Neural cell (in vitro differentiated cells): ENCODE results near the gene MSI2.

Source experiments
- TAF1 ChIP-seq: IDR thresholded peaks from 2 replicates; pipeline ENCODE4 v1.6.1; 2012; ENCODE audit warnings: low read depth
- TF ChIP-seq, protein P1 (sequence below): fragments of 450-650 bp; IDR thresholded peaks from 2 replicates; pipeline ENCODE4 v1.5.1; 2014; ENCODE audit warnings: antibody characterized with exemption, mild to moderate bottlenecking, moderate library complexity; ENCODE audit not compliant: poor library complexity, severe bottlenecking

DNA sequence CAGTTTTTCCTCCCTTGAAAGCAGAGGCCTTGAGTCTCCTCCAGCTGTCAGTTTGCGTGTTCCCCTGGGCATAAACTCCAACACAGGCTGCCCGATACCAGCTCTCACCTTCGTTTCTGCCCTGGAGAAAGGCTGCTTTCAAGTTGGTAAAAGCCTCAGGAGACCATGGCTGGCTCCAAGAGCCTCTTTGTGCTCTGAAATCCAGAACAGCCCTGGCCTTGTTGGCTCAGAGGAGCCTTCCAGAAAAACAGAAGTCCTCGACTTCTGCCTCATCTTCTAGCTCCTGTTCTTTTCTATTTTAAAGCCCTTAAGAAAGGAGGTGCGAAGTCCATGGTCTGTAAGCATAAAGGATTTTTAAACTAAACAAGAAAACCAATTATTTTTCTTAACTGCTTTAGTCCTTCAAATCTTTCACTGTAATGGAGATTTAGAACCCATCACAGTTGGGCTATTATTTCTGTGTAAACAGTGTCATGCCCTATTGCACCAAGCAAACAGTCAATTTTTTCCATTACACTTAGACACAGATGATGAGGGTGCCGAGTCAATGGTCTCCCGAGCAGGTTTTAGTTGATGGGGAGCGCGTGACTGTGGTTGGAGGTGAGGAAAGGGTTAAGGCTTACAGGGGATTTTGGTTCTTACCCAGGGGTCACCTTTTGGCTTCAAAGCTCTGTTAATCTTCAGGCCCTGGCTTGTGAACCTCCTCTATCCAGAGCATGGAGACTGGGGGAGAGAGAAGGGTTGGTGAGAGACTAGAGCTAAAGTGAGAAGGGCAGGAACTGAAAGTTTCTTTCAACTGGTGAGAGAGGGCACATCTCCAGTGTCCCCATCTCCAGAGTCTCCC is 212.8 kb downstream of the MSI2 start:
- TF ChIP-seq, protein P1, sequence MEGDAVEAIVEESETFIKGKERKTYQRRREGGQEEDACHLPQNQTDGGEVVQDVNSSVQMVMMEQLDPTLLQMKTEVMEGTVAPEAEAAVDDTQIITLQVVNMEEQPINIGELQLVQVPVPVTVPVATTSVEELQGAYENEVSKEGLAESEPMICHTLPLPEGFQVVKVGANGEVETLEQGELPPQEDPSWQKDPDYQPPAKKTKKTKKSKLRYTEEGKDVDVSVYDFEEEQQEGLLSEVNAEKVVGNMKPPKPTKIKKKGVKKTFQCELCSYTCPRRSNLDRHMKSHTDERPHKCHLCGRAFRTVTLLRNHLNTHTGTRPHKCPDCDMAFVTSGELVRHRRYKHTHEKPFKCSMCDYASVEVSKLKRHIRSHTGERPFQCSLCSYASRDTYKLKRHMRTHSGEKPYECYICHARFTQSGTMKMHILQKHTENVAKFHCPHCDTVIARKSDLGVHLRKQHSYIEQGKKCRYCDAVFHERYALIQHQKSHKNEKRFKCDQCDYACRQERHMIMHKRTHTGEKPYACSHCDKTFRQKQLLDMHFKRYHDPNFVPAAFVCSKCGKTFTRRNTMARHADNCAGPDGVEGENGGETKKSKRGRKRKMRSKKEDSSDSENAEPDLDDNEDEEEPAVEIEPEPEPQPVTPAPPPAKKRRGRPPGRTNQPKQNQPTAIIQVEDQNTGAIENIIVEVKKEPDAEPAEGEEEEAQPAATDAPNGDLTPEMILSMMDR, result no peak
- no peak for TF ChIP-seq TAF1
